ENCODE results near the gene OTOG. TPM values are rescaled to one million over a fixed set of nuclear protein-coding genes. Genes with fewer than 3 reads are reported as not detected.

The OTOG gene
- total and polyA plus RNA-seq, 2 of the 8 experiments (the other 6 are each of a cell fraction or from before 2014, with no cell fraction given), result 0.41 to 1.5 TPM

DNA sequence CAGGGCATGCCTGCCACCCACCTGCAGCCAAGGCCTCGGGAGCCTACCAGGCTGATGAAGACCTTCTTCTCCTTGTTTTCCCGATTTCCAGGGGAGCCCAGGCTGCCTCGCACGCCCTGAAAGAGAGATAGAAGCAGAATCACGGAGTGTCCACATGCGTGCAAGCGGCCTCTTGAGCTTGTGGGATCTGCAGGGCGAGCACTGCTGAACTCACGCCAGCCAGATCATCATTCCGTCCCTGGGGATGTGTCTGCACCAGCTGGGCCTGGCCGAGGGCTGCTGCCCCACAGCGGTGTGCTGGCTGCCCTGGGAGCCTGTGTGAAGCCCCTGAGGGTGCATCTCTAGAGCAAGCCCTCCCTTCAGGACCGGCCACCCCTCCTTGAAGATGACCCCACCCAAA is 20.7 kb upstream of the OTOG start (continued):
- TF ChIP-seq, protein P1, sequence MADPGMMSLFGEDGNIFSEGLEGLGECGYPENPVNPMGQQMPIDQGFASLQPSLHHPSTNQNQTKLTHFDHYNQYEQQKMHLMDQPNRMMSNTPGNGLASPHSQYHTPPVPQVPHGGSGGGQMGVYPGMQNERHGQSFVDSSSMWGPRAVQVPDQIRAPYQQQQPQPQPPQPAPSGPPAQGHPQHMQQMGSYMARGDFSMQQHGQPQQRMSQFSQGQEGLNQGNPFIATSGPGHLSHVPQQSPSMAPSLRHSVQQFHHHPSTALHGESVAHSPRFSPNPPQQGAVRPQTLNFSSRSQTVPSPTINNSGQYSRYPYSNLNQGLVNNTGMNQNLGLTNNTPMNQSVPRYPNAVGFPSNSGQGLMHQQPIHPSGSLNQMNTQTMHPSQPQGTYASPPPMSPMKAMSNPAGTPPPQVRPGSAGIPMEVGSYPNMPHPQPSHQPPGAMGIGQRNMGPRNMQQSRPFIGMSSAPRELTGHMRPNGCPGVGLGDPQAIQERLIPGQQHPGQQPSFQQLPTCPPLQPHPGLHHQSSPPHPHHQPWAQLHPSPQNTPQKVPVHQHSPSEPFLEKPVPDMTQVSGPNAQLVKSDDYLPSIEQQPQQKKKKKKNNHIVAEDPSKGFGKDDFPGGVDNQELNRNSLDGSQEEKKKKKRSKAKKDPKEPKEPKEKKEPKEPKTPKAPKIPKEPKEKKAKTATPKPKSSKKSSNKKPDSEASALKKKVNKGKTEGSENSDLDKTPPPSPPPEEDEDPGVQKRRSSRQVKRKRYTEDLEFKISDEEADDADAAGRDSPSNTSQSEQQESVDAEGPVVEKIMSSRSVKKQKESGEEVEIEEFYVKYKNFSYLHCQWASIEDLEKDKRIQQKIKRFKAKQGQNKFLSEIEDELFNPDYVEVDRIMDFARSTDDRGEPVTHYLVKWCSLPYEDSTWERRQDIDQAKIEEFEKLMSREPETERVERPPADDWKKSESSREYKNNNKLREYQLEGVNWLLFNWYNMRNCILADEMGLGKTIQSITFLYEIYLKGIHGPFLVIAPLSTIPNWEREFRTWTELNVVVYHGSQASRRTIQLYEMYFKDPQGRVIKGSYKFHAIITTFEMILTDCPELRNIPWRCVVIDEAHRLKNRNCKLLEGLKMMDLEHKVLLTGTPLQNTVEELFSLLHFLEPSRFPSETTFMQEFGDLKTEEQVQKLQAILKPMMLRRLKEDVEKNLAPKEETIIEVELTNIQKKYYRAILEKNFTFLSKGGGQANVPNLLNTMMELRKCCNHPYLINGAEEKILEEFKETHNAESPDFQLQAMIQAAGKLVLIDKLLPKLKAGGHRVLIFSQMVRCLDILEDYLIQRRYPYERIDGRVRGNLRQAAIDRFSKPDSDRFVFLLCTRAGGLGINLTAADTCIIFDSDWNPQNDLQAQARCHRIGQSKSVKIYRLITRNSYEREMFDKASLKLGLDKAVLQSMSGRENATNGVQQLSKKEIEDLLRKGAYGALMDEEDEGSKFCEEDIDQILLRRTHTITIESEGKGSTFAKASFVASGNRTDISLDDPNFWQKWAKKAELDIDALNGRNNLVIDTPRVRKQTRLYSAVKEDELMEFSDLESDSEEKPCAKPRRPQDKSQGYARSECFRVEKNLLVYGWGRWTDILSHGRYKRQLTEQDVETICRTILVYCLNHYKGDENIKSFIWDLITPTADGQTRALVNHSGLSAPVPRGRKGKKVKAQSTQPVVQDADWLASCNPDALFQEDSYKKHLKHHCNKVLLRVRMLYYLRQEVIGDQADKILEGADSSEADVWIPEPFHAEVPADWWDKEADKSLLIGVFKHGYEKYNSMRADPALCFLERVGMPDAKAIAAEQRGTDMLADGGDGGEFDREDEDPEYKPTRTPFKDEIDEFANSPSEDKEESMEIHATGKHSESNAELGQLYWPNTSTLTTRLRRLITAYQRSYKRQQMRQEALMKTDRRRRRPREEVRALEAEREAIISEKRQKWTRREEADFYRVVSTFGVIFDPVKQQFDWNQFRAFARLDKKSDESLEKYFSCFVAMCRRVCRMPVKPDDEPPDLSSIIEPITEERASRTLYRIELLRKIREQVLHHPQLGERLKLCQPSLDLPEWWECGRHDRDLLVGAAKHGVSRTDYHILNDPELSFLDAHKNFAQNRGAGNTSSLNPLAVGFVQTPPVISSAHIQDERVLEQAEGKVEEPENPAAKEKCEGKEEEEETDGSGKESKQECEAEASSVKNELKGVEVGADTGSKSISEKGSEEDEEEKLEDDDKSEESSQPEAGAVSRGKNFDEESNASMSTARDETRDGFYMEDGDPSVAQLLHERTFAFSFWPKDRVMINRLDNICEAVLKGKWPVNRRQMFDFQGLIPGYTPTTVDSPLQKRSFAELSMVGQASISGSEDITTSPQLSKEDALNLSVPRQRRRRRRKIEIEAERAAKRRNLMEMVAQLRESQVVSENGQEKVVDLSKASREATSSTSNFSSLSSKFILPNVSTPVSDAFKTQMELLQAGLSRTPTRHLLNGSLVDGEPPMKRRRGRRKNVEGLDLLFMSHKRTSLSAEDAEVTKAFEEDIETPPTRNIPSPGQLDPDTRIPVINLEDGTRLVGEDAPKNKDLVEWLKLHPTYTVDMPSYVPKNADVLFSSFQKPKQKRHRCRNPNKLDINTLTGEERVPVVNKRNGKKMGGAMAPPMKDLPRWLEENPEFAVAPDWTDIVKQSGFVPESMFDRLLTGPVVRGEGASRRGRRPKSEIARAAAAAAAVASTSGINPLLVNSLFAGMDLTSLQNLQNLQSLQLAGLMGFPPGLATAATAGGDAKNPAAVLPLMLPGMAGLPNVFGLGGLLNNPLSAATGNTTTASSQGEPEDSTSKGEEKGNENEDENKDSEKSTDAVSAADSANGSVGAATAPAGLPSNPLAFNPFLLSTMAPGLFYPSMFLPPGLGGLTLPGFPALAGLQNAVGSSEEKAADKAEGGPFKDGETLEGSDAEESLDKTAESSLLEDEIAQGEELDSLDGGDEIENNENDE (IDR thresholded peaks at IDR 0.05; ENCODE audit: insufficient replicate concordance, low read length), result no peak
